NCI-H1417 treated with DMSO at 0.1 percent for 48 hours (cell line): ENCODE data around the gene ANAPC5.
"Not testable (repeated sequence)": the region's sequence is repeated elsewhere in the genome, so short reads cannot be mapped to it uniquely, and the experiment has no call there.

Source experiments
- DNase-seq: peaks from one replicate; lab custom pipeline; 2025; lab: John Stamatoyannopoulos, UW

The ANAPC5 gene

DNA sequence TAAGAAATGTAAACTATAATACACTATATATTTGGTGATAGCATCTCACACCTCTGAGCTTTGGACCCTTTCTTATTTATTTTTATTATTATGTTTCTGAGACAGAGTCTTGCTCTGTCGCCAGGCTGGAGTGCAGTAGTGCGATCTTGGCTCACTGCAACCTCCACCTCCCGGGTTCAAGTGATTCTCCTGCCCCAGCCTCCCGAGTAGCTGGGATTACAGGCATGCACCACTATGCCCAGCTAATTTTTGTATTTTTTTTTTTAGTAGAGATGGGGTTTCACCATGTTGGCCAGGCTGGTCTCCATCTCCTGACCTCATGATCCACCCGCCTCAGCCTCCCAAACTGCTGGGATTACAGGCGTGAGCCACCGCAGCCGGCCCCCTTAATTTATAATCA is 44.8 kb downstream of the ANAPC5 start:
- DNase-seq: not testable (repeated sequence)

DNA sequence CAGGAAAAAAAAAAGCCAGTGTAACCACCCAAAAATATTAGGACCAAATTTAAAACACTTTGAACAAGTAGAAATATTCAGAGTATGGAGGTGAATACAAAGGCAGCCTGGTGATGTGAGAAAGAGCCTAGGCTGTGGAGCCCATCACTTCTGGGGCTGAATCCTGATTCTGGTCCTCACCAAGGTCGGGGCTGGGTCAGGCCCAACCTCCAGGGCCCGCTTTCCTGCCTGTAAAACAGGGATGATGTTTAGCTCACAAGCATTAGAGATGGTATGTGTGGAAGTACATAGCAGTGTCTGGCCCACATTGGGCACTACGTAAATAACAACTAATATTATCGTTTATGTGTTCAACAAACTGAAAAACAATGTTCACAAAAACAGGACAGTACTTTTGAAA is 47.9 kb downstream of the ANAPC5 start:
- no peak for DNase-seq

DNA sequence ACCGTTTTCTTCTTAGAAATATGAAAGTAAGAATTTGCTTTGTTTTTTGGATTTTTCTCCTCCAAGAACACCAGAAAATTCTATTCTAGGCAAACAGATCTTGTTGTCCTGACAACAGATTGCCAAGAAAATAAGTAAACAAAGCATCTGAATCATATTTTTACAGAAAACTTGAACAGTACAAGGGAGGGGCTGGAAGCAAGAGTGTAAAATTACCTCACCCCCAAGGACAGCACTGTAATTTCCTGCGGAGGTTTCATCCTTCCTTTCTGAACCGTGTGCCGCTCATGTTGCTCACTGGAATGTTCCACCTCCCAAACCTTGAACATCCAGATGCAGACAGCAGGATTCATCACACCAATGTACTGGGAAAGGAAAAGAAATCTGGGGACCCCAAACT is 50.3 kb downstream of the ANAPC5 start:
- no peak for DNase-seq

DNA sequence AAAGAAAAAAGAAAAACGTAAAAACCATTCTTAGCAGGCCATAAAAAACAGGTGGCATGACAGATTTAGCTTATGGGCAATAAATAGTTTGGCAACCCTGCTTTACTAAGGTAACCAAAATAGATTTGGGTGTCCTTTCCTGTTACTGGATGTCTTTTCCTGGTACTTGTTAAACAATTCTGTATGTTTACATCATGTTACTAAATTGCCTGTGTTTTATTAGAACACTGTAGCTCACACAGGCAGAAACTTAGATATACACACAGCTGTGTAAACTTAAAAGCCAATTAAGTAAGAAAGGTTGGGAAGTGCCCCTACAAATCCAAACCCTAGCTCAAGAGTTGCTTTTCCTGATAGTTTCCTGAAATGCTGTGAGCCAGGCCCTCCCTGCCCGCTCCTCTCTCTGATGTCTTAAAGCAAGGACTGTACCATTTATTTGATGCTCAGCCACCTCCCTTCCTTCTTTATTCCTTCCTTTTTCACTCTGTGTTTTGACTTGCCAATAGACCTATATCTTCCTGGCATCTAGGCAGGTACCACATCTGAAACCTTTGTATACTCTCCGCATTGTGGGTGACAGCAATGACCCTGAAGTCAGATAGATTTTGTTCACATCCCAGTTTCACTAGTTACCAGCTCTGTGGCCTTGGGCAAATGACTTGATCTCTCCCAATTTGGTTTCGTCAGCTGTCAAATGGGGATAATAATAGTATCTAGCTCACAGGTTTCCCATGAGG is 52.0 kb downstream of the ANAPC5 start:
- DNase-seq: peak; percentile 44

DNA sequence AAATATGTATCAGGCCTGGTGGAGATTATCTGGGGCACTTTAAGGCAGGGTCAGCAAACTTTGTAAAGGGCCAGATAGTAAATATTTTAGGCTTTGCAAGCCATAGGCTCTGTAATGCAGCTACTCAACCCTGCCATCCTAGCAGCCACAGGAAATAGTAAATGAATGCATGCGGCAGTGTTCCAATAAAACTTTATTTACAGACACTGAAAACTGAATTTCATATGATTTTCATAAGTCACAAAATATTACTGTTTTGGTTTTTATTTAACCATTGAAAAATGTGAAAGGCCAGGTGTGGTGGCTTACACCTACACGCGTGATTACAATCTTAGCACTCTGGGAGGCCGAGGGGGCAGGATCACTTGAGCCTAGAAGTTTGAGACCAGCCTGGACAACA is 52.5 kb downstream of the ANAPC5 start:
- no peak for DNase-seq

DNA sequence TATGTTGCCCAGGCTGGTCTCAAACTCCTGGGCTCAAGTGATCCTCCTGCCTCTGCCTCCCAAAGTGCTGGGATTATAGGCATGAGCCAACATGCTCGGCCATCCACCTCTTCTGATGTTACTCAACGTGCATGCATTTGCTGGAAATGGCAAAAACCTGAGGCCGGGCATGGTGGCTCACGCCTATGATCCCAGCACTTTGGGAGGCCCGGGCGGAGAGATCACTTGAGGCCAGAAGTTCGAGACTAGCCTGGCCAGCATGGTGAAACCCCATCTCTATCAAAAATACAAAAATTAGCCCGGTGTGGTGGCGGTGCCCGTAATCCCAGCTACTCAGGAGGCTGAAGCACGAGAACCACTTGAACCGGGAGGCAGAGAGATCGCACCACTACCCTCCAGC is 53.8 kb downstream of the ANAPC5 start:
- not testable (repeated sequence) for DNase-seq

DNA sequence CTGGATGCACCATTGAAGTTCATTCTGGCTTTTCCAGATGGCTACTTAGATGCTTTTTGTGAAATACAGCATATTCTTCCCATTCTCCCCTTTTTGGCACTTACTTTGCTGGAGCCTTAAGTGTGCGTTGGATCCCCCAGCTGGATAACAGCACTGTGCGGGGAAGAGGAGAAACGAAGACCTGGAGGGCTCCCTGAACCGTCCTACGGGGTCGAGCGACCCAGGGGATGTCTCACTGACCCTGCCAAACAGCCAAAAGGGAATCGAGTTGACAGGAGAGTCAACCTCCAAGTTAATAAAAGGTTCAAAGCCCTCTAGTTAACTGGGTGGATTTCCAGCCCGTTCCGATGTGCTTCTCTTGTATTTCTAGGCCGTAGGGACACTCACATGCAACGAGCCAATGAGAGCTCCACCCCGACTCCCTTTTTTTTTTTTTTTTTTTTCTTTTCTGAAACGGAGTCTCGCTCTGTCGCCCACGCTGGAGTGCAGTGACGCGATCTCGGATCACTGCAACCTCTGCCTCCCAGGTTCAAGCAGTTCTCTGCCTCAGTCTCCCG is 54.7 kb downstream of the ANAPC5 start:
- peak; percentile 30 for DNase-seq

DNA sequence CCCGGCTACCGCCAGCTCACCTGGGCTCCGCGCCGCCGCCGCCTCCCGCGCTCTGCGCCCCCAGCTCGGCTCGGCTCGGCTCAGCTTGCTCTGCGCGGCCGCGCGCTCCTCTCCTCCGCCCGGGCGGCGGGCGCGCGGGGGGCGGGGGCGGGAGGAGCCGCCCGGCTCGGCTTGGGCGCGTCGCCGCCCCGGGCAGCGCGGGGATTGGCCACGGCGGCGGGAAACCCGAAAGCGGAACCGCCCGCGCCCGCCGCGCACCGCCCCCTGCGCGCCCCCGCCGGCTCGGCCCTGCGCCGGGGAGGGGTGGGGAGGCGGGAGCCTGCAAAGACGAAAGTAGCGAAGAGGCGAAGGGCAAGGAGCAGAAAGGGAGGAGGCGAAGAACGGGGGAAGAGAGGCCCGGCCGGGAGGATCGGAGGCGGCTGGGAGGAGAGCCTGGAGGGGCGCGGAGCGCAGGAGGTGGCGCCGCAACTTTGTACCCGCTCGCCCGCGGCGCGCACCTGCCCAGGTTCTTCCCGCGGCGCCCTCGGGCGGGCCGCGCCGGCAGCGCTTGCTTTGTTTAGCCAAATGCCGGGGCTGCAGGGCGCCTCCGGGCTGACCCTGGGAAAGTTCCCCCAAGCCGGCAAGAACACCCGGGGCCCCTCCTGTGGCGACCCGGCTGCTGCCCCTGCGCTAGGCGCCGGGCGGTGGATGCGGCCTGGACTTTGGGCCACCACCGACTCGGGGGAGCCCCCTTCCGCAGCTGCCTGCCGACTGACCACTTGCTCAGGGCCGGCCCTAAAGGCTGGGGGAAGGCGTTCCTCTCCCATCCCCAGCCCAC is 55.4 kb downstream of the ANAPC5 start, which contains the start of gene CAMKK2:
Gene CAMKK2 (minus strand): TSS at position 92 of the 817 bp plus-strand sequence. CDS start 22,183 bp downstream, outside the sequence.
- peak; percentile 80 for DNase-seq

DNA sequence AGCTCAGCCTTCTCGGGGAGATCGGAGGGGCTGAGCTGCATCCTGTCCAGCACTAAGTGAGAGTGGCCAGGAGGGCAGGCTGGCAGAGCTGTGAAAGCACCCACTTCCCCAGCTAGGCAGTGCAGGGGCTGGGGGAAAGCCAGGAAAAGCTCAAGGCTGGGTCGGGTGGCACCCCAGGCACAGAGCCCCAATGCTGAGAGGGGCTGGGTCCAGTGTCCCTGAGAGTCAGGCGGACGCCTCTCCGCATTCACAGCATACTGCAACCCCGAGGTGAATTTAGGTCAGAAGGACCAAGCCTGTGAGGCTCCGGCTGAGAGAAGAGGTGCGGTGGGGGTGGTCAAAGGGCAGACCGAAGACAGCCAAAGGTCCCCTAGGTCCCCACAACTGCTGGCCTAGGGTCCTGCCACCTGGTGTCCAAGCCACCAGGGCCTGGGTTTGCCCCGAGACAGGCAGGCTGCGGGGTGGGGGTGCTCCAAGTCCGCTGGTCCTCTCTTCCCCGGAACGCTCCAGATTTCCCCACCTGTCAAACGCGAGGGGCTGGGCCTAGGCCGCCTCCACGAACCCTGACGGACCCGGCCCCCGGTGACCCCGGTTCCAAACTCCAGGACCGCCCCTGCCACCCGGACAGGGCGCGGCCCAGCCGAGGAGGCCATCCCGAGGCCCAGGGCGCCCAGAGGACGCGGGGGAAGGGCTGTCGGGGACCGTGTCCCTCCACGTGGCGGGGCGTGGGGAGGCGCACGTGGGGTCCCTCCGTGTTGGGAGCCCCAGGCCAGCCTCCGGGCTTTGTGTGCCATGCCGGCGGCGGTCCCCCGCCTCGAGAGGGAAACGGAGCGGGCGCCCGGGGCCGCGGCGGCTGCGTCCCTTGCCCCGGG is 56.2 kb downstream of the ANAPC5 start:
- DNase-seq: no peak

DNA sequence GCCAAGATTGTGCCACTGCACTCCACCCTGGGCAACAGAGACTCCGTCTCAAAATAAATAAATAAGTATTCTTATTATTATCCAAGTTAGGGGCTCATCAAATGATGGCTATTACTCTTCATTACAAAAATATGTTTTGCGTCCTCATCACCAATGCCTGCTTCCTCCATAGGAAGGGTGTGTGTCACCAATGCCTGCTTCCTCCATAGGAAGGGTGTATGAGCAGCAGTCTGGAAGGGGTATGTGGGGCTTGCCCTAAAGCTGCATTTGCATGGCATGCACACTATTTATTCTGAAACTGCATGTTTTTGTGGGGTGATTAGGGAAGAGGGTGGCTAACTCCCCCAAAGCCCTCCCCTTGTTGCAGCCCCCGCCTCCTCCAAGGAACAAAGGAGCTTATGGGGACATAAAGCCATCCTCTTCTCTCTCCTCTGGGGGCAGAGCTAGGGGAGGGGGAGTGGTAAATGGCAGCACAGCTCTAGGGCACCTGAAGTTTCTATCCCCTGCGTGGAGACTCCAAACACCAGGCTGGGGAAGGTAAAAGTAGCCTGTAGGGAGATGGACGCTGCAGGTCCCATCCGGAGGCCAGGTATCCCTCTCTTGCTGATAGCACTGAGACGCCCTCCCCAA is 57.0 kb downstream of the ANAPC5 start:
- no peak for DNase-seq

DNA sequence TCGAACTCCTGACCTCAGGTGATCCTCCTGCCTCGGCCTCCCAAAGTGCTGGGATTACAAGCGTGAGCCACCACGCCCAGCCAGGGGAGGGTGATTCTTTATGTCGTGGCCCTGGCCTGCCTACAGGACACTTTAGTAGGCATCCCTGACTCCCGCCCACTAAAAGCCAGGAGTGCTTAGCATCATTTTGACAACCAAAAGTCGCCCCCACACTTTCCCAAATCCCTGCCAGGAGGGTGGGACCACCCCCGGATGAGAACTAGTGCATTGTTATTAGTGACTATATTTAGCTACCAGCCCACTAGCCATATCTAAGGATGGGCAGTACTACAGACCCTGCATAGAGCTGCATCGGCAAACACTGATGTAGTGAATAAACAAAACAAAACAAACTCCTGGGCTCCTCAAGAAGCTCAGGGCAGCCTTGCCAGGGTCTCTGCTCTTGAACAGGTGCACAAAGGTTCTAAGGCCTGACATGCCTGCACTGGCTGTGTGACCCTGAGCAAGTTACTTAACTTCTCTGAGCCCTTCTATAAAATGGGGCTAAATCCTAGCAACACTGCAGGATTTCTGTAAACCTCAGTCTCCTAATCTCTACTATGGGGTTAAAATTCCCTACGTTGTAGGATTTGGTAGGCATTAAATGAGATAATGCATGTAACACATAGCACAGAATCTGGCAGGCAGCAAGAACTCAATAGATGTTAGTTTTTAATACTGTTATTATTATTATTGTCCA is 57.9 kb downstream of the ANAPC5 start:
- no peak for DNase-seq

DNA sequence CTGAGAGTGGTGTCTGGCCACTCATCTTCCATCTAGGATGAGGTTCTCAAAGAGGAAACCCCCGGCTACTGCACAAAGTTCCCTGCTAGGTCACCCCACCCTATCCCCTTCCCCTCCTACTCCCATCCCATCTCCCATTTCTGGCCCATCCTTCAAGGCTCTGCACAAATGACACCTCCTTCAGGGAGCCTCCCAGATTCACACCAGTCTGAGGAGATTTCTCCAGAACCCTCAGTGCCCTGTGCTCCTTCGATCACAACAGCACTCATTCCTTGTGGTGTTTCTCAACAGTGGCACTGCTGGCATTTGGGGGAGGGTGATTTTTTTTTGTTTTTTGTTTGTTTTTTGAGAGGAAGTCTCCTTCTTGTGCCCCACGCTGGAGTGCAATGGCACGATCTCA is 58.6 kb downstream of the ANAPC5 start:
- no peak for DNase-seq

DNA sequence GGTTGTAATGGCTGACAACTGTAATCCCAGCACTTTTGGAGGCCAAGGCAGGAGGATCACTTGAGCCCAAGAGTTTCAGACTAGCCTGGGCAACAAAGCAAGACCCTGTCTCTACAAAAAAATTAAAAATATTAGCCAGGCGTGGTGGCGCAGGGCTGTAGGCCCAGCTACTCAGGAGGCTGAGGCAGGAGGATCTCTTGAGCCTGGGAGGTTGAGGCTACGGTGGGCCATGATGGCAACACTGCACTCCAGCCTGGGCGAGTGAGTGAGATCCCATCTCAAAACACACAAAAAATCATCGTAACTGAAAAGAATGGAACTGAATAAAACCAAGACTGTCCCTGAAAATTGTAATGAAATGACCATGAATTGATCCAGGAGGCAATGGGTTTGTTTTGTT is 61.8 kb downstream of the ANAPC5 start:
- no peak for DNase-seq

DNA sequence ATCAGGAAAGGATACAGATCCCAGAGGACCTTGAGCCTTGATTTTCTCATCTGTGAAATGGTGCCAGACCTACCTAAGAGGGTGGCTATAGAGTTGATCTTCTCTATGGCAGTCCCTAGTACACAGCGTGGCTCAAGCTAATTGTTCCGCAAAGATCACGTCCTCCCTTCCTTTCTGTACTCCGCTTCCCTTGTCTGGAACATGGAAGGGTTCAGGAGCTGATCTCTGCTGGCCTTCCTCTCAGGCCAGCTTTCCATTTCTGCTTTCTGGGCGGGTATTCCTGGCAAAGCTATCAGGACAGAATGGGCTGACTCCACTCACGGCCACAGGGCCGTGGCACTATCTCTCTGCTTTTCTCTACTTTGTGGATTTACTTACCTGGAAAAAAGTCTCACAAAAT is 62.2 kb downstream of the ANAPC5 start:
- DNase-seq: no peak

DNA sequence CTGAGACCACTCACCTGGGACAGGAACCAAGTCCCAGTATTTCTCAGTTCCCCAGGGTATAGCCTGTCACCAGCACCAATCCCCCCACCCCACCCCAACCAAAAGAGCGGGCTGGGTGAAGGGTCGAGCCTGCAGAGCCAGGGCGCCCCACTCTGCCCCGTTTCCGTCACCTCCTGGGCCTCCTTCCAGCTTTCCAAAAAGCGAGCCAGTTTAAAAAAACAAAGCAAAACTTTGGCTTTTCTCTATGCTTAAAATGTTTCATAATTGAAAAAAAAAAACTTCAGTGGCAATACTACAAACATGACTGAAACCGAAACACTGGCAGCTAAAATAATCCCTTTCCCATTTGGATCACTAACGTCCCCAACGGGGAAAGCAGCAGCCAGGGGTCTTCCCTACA is 63.2 kb downstream of the ANAPC5 start:
- DNase-seq: no peak

DNA sequence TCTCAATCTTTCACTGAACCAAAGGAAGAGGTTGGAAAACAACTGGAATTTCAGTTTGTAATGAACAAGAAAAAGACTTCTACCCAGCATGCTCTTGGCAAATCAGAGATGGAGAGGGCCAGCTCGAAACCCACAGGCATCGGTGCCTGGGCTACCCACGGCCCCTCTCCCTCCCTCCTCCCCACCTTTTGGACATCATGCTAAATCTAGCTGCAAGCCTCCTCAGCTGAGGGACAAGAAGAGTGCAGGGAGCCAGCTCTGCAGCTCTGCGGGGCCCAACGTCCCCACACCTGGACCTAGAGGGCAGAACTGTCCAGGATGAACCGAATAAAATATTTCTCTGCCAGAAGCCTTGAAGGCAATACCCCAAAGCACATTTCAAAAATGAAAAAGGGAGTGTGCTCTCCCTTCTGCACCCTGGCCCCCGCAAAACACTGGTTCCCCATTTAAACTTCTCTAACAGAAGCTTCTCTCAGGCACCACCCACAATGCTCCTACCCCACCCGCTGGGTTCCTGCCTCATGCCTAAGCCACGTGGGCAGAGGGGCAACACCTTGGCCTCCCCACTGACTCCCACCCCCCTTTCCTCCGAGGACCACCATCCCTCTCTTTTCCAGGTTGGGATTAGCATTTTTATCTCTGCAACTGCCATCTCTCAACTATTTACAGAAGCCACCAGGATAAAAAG is 63.9 kb downstream of the ANAPC5 start:
- no peak for DNase-seq

DNA sequence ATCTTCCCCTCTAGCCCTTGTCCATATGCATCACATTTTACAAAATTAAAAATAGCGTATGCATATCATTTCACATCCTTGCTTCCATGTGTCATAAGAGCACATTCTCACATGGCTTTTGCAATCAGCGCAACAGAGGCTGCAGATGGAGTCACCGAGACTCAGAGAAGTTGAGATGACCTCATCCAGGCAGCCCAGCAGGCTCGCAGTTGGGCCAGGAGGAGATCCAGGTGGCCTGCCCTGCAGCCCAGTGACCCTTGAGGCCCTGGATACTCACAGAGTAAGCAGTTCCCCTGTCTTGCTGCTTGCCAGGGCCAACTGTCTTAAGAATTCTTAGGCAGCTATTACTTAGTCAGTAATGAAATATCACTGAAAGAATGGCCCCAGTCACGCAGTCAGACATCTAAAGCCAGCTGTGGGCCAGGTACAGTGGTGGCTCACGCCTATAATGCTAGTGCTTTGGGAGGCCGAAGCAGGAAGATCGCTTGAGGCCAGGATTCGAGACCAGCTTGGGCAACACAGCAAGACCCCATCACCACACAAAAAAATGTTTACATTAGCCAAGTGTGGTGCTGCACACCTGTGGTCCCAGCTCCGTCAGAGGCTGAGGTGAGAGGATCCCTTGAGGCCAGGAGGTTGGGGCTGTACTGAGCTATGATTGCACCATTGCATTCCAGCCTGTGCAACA is 64.8 kb downstream of the ANAPC5 start:
- no peak for DNase-seq

DNA sequence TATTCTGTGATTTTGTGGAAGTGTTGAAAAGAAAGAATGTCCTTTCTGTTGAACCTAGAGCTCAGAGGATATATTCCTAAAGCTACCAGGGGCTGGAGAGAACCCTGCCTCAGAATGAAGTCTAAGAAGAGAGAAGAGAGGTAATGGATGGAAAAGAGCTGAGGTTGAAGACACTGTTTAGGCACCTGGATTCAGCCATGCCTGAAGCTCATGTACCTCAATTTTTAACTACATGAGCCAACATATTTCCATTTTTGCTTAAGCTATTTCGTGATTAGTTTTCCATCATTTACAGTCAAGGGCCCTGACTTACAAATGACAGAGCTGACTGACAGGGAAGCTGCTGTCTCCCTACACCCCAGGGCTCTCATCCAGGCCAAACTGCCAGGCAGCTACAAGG is 66.4 kb downstream of the ANAPC5 start:
- DNase-seq: no peak

DNA sequence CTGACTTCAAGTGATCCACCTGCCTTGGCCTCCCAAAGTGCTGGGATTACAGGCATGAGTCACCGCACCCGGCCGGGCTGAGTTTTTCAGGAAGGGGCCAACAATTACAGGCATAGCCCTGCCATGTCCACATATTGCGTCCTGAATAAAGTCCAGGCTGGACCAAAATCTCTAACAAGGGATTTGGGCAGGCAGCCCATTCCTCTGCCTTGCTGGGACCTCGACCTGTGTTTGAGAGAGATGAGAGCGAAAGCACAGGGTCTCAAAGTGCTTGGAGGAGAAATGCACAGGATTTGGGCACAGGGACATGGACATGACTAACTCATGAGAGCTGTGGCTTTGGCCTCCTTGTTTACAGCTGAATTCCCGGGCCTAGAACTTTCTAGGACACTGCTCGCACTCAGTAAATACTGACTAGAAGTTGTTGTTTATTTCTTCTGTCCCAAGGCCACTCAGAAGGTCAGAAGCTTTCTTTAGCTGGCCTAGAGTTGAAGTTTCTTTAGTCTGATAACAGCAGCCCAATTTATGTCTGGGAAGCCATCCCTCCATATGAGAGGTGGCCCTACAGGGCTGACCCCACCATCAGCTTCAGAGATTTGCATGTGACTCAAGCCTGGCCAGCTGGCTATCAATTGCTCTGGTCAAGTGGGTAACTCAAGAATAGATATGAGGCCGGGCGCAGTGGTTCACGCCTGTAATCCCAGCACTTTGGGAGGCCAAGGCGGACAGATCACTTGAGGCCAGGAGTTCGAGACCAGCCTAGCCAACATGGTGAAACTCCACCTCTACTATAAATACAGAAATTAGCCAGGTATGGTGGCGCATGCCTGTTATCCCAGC is 67.4 kb downstream of the ANAPC5 start:
- no peak for DNase-seq
